Measurements from ENCODE around the gene EFHC2. TPM values are rescaled to one million over a fixed set of nuclear protein-coding genes. Genes with fewer than 3 reads are reported as not detected.

The EFHC2 gene
- total and polyA plus RNA-seq, 2 of the 8 experiments (the other 6 are each of a cell fraction or from before 2014, with no cell fraction given), result 1.8 to 3.4 TPM

DNA sequence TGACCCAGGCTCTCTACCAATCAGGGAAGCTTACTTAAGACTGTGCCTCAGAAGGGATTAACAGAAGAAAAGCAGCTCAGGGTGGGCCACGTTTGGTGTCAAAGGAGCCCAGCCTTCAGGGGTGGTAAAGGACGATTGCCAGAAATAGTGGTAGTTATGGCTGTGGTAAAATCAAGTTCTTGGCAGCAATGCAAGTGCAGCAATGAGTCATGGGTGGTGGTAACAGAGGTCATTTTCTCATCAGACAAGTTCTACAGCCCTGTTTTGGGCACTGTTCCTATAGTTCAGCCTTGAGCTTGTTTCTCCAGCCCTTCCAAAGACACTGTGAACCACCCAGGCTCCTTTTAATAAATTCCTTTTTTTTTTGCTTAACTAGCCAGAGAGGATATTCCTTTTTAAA, 120.3 kb downstream of the EFHC2 start:
- POLR2A ChIA-PET (ENCODE audit: partially characterized antibody), result no interaction called here
- FAIRE-seq, result no peak
- H3K79me2 ChIP-seq (ENCODE audit: control insufficient read depth in 1 of 2, insufficient read depth in 2 of 2, low read length in 2 of 2), result no peaks in the 10 kb centered on the region
- TF ChIP-seq SP2 (IDR thresholded peaks at IDR 0.05; ENCODE audit: low read length), result no peak
- TF ChIP-seq CEBPB (IDR thresholded peaks at IDR 0.05; ENCODE audit: low read depth, low read length), result no peak
- no peak for TF ChIP-seq POU5F1 (IDR thresholded peaks at IDR 0.05; ENCODE audit: low read depth, low read length)
- TF ChIP-seq EP300 (IDR thresholded peaks at IDR 0.05; ENCODE audit: borderline replicate concordance in 1 of 2, low read depth in 2 of 2, low read length in 2 of 2), result no peak
- TF ChIP-seq RXRA (IDR thresholded peaks at IDR 0.05; ENCODE audit: insufficient read depth, low read depth, low read length), result no peak
- TF ChIP-seq EGR1 (IDR thresholded peaks at IDR 0.05; ENCODE audit: borderline replicate concordance, low read depth, low read length), result no peak
- TF ChIP-seq POLR2AphosphoS5 (IDR thresholded peaks at IDR 0.05; ENCODE audit: low read depth, low read length), result no peak
- no peak for TF ChIP-seq HDAC6 (IDR thresholded peaks at IDR 0.05; ENCODE audit: low read depth, low read length)
- TF ChIP-seq BACH1 (IDR thresholded peaks at IDR 0.05; ENCODE audit: low read length), result no peak
- TF ChIP-seq NANOG (IDR thresholded peaks at IDR 0.05; ENCODE audit: insufficient read depth, low read depth, low read length, poor library complexity, severe bottlenecking), result no peak
- TF ChIP-seq, protein P1, sequence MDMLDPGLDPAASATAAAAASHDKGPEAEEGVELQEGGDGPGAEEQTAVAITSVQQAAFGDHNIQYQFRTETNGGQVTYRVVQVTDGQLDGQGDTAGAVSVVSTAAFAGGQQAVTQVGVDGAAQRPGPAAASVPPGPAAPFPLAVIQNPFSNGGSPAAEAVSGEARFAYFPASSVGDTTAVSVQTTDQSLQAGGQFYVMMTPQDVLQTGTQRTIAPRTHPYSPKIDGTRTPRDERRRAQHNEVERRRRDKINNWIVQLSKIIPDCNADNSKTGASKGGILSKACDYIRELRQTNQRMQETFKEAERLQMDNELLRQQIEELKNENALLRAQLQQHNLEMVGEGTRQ (IDR thresholded peaks at IDR 0.05; ENCODE audit: low read length), result no peak
- no peak for TF ChIP-seq SIRT6 (IDR thresholded peaks at IDR 0.05; ENCODE audit: low read length)
- no peak for TF ChIP-seq BCL11A (IDR thresholded peaks at IDR 0.05; ENCODE audit: low read depth in 2 of 2, low read length in 2 of 2)
- TF ChIP-seq, protein P2, sequence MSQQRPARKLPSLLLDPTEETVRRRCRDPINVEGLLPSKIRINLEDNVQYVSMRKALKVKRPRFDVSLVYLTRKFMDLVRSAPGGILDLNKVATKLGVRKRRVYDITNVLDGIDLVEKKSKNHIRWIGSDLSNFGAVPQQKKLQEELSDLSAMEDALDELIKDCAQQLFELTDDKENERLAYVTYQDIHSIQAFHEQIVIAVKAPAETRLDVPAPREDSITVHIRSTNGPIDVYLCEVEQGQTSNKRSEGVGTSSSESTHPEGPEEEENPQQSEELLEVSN (IDR thresholded peaks at IDR 0.05), result no peak

More for the DNA sequence above, 120.3 kb downstream of the EFHC2 start:
- no peak overlapping the region for H2BK120ac ChIP-seq (replicated peaks; ENCODE audit: low read depth, low read length)
- H3K4me2 ChIP-seq (ENCODE audit: insufficient read depth in 1 of 2, low read depth in 2 of 2, low read length in 2 of 2), result no peak overlapping the region
- no peak overlapping the region for H3K4ac ChIP-seq (replicated peaks; ENCODE audit: insufficient read length, low read depth, low read length)
- no peak overlapping the region for H4K91ac ChIP-seq (replicated peaks; ENCODE audit: insufficient read length, low read length)
- H2BK12ac ChIP-seq (ENCODE audit: low read depth, low read length), result no peak overlapping the region
- H3K9ac ChIP-seq (replicated peaks in 1 of 4; ENCODE audit: extremely low read depth in 1 of 4, low read depth in 3 of 4, low read length in 3 of 4), result no peak overlapping the region
- no peaks in the 10 kb centered on the region for H3K36me3 ChIP-seq (ENCODE audit: control insufficient read depth in 2 of 4, insufficient read depth in 4 of 4, low read length in 3 of 4)
- CTCF ChIA-PET (ENCODE audit: partially characterized antibody), result no interaction called here
- H2BK15ac ChIP-seq (ENCODE audit: low read length), result no peak overlapping the region
- no peak overlapping the region for H2AK5ac ChIP-seq (ENCODE audit: low read depth, low read length)
- H3K79me1 ChIP-seq (ENCODE audit: low read depth, low read length), result no peaks in the 10 kb centered on the region
- no peaks in the 10 kb centered on the region for H3K4me1 ChIP-seq (replicated peaks in 1 of 4; ENCODE audit: control insufficient read depth in 3 of 4, insufficient read depth in 4 of 4, low read length in 3 of 4)
- no peaks in the 10 kb centered on the region for H3K23me2 ChIP-seq (ENCODE audit: low read depth, low read length)
- H2BK5ac ChIP-seq (ENCODE audit: low read depth, low read length), result no peak overlapping the region
- no peak overlapping the region for H2BK20ac ChIP-seq (ENCODE audit: low read length)
- H3K56ac ChIP-seq (replicated peaks; ENCODE audit: insufficient read length, low read depth, low read length), result no peak overlapping the region
- no peak overlapping the region for H4K5ac ChIP-seq (ENCODE audit: insufficient read length, low read depth, low read length)
- no peak overlapping the region for H3K14ac ChIP-seq (ENCODE audit: insufficient read length)
- no peak overlapping the region for H4K8ac ChIP-seq (ENCODE audit: extremely low read depth, insufficient read depth, low read length)
- H3K18ac ChIP-seq (ENCODE audit: extremely low read depth, low read length), result no peak overlapping the region
- no peak for DNase-seq (ENCODE audit: low read depth in 1 of 2, low spot score in 2 of 2)
- no peak overlapping the region for H2AFZ ChIP-seq (ENCODE audit: low read length)
- no peak overlapping the region for H3K27ac ChIP-seq (ENCODE audit: low read depth, low read length)
- no peaks in the 10 kb centered on the region for H3K27me3 ChIP-seq (replicated peaks in 1 of 4; ENCODE audit: control insufficient read depth in 3 of 4, extremely low read depth in 1 of 4, insufficient read depth in 3 of 4, low read length in 3 of 4)
- no peaks in the 10 kb centered on the region for H4K20me1 ChIP-seq (replicated peaks in 1 of 2; ENCODE audit: control insufficient read depth in 1 of 2, insufficient read depth in 2 of 2, low read length in 2 of 2)
- 85% methylated on average over 2 of the region's 2 CpGs; no CpG with 5 or more reads in 1 of the 2 experiments for WGBS, 2 experiments (ENCODE audit: extremely low coverage in 1 of 2, insufficient coverage in 1 of 2, insufficient read length in 1 of 2, insufficient replicate concordance in 2 of 2, low coverage in 1 of 2, low lambda C conversion rate in 2 of 2, missing lambda C conversion rate in 1 of 2)
- no peak overlapping the region for H3K23ac ChIP-seq (ENCODE audit: insufficient read length)
- H3K4me3 ChIP-seq (ENCODE audit: extremely low read depth in 1 of 4, insufficient read depth in 2 of 4, low read depth in 3 of 4, low read length in 4 of 4), result no peak overlapping the region
- H3K9me3 ChIP-seq (ENCODE audit: insufficient read depth in 2 of 2, low read depth in 1 of 2, low read length in 1 of 2), result no peaks in the 10 kb centered on the region
